ENCODE measurements around the gene TRIOBP.

Gene TRIOBP

GRCh38 chr22:37678372-37678771, 18.5 kb upstream of the TRIOBP start:
- TF ChIP-seq CTCF (IDR thresholded peaks at IDR 0.05; ENCODE audit: low read depth, low read length): no peak
- peak overlapping the region; percentile 99 for H3K4me3 ChIP-seq (ENCODE audit: low read depth, low read length)

DNA sequence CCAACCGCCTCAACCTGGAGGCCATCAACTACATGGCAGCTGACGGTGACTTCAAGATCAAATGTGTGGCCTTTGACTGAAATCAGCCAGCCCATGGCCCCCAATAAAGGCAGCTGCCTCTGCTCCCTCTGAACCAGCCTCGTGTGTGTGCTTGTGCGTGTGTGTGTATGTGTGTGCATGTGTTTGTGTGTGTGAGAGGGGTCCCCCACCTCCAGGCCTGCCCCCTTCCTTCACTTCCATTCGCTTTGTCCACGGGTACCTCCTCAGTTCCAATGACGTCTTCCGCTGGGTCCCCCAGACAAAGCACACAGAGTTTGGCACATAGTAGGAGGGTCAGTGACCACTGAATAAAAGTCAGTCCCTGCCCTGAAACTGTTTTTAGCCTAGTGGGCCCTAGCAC, 17.2 kb upstream of the TRIOBP start:
- H3K4me3 ChIP-seq (ENCODE audit: low read depth, low read length): no peak overlapping the region
- no peak for TF ChIP-seq CTCF (IDR thresholded peaks at IDR 0.05; ENCODE audit: low read depth, low read length)

- TF ChIP-seq CTCF (IDR thresholded peaks at IDR 0.05; ENCODE audit: low read depth, low read length): no peak
- no peak overlapping the region for H3K4me3 ChIP-seq (ENCODE audit: low read depth, low read length)
Observed at GRCh38 chr22:37680191-37680851, 16.5 kb upstream of the TRIOBP start.

- no peak overlapping the region for H3K4me3 ChIP-seq (ENCODE audit: low read depth, low read length)
- no peak for TF ChIP-seq CTCF (IDR thresholded peaks at IDR 0.05; ENCODE audit: low read depth, low read length)
Observed at GRCh38 chr22:37681001-37681424, 15.8 kb upstream of the TRIOBP start.

GRCh38 chr22:37681556-37682049, 15.2 kb upstream of the TRIOBP start:
- TF ChIP-seq CTCF (IDR thresholded peaks at IDR 0.05; ENCODE audit: low read depth, low read length): peak; percentile 90

GRCh38 chr22:37684803-37685615, 11.8 kb upstream of the TRIOBP start:
- no peak for TF ChIP-seq CTCF (IDR thresholded peaks at IDR 0.05; ENCODE audit: low read depth, low read length)
- H3K4me3 ChIP-seq (ENCODE audit: low read depth, low read length): no peak overlapping the region

More at GRCh38 chr22:37681556-37682049, 15.2 kb upstream of the TRIOBP start:
- no peak overlapping the region for H3K4me3 ChIP-seq (ENCODE audit: low read depth, low read length)
